GM12873 (cell line): ENCODE results near the gene MDC1.

Source experiments
- TF ChIP-seq, protein P1 (sequence below): IDR thresholded peaks from 2 replicates; pipeline ENCODE4 v1.5.1; 2012; ENCODE audit warnings: low read depth, mild to moderate bottlenecking, moderate library complexity, low read length, control low read depth; ENCODE audit not compliant: insufficient read depth; ENCODE audit errors: missing control alignments

The MDC1 gene

DNA sequence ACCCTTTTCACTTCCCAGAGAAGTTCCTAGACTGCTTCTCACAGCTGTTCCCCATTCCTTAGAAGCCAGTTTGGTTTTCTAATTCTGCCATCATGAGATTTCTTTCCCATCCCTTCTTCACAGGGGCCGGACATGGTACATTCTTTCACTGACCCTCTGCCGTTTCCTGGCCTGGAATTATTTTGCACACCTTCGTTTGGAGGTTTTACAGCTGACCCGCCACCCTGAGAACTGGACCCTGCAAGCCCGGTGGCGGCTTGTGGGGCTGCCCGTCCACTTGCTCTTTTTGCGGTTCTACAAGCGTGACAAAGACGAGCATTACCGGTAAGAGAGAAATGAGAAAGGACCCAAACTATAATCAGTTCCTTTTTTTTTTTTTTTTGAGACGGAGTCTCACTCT is 65.9 kb downstream of the MDC1 start:
- TF ChIP-seq, protein P1, sequence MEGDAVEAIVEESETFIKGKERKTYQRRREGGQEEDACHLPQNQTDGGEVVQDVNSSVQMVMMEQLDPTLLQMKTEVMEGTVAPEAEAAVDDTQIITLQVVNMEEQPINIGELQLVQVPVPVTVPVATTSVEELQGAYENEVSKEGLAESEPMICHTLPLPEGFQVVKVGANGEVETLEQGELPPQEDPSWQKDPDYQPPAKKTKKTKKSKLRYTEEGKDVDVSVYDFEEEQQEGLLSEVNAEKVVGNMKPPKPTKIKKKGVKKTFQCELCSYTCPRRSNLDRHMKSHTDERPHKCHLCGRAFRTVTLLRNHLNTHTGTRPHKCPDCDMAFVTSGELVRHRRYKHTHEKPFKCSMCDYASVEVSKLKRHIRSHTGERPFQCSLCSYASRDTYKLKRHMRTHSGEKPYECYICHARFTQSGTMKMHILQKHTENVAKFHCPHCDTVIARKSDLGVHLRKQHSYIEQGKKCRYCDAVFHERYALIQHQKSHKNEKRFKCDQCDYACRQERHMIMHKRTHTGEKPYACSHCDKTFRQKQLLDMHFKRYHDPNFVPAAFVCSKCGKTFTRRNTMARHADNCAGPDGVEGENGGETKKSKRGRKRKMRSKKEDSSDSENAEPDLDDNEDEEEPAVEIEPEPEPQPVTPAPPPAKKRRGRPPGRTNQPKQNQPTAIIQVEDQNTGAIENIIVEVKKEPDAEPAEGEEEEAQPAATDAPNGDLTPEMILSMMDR = no peak
